T-helper 17 cell (primary cell): Measurements from ENCODE around the gene NSUN6. TPM values are rescaled to one million over a fixed set of nuclear protein-coding genes. Genes with fewer than 3 reads are reported as not detected.
"Not testable (repeated sequence)": the region's sequence is repeated elsewhere in the genome, so short reads cannot be mapped to it uniquely, and the experiment has no call there.

Experiments used
- ATAC-seq: fragments of 150-1000 bp; cut with Tn5 transposase; 2 replicates; pipeline ENCODE4 v1.10.0; 2021; ENCODE audit warnings: mild to moderate bottlenecking, moderate library complexity
- DNase-seq, 3 donors: peaks; one replicate each; pipeline versions ENCODE4 v3.0.0 to v3.0.0-alpha.2; 2020 to 2021
- H3K9me3 ChIP-seq: one replicate; pipeline ENCODE4 v1.7.0; 2013; ENCODE audit warnings: low read length, mild to moderate bottlenecking; ENCODE audit not compliant: control insufficient read depth, poor library complexity, severe bottlenecking
- H3K27ac Mint-ChIP-seq: one replicate; pipeline ENCODE4 v1.8.0; 2022; ENCODE audit warnings: mild to moderate bottlenecking, moderate library complexity, mixed read lengths
- H3K27me3 Mint-ChIP-seq: one replicate; pipeline ENCODE4 v1.8.0; 2022; ENCODE audit warnings: mixed read lengths
- H3K36me3 Mint-ChIP-seq: one replicate; pipeline ENCODE4 v1.8.0; 2022; ENCODE audit warnings: low read depth, mixed read lengths
- H3K4me1 Mint-ChIP-seq: one replicate; pipeline ENCODE4 v1.8.0; 2022; ENCODE audit warnings: mild to moderate bottlenecking, mixed read lengths
- H3K4me3 Mint-ChIP-seq: one replicate; pipeline ENCODE4 v1.8.0; 2022; ENCODE audit warnings: mild to moderate bottlenecking, moderate library complexity, mixed read lengths
- total RNA-seq, 4 donors: library from RNA in 2 of 4; stranded (reverse) in 2 of 4; gene quantifications; one replicate each; pipeline ENCODE4 v1.2.3 and lab custom pipeline; 2022 to 2026

The NSUN6 gene
- total RNA-seq, 2 donors from 2014 or later = 22.2 to 36.9 TPM

DNA sequence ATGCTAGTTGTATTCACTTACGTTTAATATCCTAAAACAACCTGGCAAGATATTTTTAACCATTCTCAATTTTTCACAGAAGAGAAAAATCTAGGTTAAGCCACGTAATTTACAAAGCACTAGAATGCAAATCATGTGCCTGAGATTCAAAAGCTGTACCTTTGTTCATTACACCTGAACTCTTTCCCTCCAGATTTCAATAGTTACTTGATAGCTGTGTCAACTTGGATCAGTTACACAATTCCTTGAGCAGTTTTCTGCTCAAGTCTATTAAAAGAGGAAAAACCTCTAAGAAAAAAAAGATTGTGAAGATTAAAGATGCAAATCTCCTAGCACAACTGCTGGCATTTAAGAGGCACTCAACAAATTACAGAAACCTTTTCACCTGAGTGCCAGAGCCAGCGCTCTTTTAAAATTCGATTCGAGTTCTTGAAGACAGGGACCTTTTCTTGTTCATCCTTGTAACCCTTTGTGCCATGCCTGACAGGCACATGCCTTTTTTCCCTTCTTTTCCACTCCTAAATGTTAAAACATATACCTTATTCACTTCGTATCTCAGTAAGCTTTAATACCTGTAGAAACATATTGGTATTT lies 886 bp downstream of the NSUN6 start:
- Mint-ChIP-seq H3K36me3 (peaks cover 3% of the 10 kb centered on the region), H3K4me1 (peaks cover 19% of the 10 kb centered on the region), H3K4me3 (peak overlapping the region; percentile 91), H3K27me3 (no peaks in the 10 kb centered on the region), H3K27ac (peak overlapping the region; percentile 97)
- DNase-seq (no peak), ATAC-seq (no peak)
- H3K9me3 ChIP-seq = no peaks in the 10 kb centered on the region

DNA sequence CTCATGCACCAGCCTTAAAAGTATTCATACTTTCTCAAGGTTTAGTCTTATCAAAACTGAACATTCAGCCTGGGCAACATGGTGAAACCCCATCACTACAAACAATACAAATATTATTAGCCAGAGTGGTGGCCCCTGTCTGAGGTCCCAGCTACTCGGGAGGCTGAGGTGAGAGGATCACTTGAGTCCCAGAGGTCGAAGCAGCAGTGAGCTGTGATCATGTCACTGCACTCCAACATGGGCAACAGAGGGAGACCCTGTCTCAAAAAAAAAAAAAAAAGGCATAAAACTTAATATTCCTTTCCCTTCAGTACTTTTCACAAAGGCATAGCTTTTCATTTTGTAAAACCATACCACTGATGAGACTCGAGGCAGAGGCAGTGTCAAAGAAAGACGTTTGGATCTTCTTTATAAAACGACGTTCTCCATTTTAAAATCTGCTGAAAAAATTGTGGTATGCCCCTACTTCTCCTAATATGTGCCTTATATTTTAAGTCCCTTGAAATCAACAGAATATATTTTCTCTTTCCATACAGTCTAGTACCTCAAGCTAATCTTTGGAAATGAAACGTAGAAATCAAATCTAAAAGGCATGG lies 1.9 kb downstream of the NSUN6 start:
- Mint-ChIP-seq H3K27ac (peak overlapping the region; percentile 97), H3K4me1 (peaks cover 19% of the 10 kb centered on the region), H3K4me3 (peak overlapping the region; percentile 91), H3K27me3 (no peaks in the 10 kb centered on the region), H3K36me3 (peaks cover 3% of the 10 kb centered on the region)
- DNase-seq (no peak), ATAC-seq (no peak)
- H3K9me3 ChIP-seq = no peaks in the 10 kb centered on the region

DNA sequence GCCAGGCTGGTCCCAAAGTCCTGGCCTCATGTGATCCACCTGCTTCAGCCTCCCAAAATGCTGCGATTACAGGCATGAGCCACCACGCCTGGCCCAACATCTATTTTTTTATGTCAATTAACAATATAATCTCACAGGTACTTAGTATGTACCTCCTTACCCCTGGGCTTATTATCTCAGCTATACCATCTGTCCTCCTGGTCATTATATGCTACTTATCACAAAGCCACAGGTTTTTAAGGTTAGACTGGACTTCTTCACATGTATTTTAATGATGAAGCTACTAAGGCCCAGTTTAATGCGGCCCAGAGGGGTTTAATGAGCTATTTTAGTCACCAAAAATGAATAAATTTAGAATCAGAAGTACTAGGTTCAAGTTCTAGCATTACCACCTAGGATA lies 3.4 kb downstream of the NSUN6 start:
- H3K27me3 Mint-ChIP-seq = no peaks in the 10 kb centered on the region
- H3K4me3 Mint-ChIP-seq = no peak overlapping the region
- DNase-seq (no peak), ATAC-seq (no peak)
- H3K4me1 Mint-ChIP-seq = peaks cover 27% of the 10 kb centered on the region
- no peak overlapping the region for H3K27ac Mint-ChIP-seq
- H3K36me3 Mint-ChIP-seq = no peaks in the 10 kb centered on the region
- H3K9me3 ChIP-seq = no peaks in the 10 kb centered on the region

DNA sequence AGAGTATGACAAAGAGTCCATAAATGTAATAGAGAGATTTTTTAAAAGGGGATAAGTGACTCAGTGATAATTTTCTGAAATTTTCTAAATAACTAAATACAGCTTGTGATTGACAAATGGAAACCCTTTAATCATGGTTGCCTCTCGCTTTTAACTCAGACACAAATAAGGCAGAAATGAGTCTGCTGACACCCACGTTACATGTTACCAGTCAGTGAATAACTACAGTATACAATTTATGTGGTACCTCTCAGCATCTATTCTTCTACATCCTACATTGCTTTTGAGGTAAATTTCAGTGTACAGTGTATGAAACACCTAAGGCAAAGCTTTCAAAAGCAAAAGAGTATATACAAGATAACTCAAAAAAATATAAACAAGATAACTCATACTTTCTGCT lies 4.2 kb downstream of the NSUN6 start:
- H3K27ac Mint-ChIP-seq = no peak overlapping the region
- H3K27me3 Mint-ChIP-seq = no peaks in the 10 kb centered on the region
- ATAC-seq (no peak), DNase-seq (no peak)
- H3K9me3 ChIP-seq = no peaks in the 10 kb centered on the region
- H3K4me3 Mint-ChIP-seq = no peak overlapping the region
- no peaks in the 10 kb centered on the region for H3K36me3 Mint-ChIP-seq
- H3K4me1 Mint-ChIP-seq = peaks cover 27% of the 10 kb centered on the region

DNA sequence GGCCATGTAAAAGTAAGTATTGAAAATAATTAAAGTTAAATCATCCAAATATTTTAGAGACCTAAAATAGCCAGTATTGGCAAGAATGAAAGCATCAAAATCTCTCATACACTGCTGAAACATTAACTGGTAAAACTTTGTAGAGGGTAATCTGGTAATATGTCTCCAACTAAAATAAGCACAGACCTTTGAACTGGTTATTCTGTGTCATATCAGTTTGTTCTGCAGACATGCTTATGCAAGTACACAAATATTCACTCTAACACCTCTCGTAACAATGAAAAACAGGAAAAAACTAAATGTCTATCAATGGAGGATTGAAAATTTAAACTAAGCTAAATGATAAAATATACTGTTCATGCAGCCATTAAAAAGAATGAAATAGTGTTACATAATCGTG lies 11.7 kb downstream of the NSUN6 start:
- peaks cover 11% of the 10 kb centered on the region for H3K4me1 Mint-ChIP-seq
- DNase-seq, H3K27me3 Mint-ChIP-seq, H3K4me3 Mint-ChIP-seq, H3K27ac Mint-ChIP-seq, H3K36me3 Mint-ChIP-seq, ATAC-seq, H3K9me3 ChIP-seq: not testable (repeated sequence)

DNA sequence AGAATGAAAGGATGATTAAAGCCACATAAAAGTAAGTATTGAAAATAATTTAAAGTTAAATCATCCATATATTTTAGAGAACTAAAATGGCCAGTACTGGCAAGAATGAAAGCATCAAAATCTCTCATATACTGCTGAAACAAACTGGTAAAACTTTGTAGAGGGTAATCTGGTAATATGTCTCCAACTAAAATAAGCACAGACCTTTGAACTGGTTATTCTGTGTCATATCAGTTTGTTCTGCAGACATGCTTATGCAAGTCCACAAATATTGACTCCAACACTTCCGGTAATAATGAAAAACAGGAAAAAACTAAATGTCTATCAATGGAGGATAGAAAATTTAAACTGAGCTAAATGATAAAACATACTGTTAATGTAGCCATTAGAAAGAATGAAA lies 14.0 kb downstream of the NSUN6 start:
- not testable (repeated sequence) for H3K9me3 ChIP-seq, H3K4me1 Mint-ChIP-seq, ATAC-seq, DNase-seq, H3K4me3 Mint-ChIP-seq, H3K36me3 Mint-ChIP-seq, H3K27me3 Mint-ChIP-seq
- H3K27ac Mint-ChIP-seq = peak overlapping the region; percentile 70

DNA sequence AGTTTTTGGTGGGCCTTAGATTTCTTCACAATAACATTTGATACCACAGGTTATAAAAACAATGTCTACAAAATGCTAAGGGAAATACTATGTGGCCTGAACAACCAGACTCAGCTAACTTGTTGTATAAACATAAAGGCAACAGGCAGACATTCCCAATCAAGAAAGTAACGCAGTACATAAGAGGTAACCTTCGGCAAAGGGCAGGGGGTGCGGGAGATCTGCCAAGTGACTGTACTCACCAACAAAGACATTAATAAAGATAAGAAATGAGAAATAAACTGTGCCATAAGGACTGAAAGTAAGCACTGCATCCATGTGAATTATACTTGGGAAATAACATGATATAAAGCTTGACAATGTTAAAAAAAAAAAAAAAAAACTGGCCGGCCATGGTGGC lies 15.4 kb downstream of the NSUN6 start:
- no peaks in the 10 kb centered on the region for H3K9me3 ChIP-seq
- DNase-seq (no peak), ATAC-seq (no peak)
- H3K27ac Mint-ChIP-seq = peak overlapping the region; percentile 39
- no peaks in the 10 kb centered on the region for H3K27me3 Mint-ChIP-seq
- H3K4me3 Mint-ChIP-seq = no peak overlapping the region
- peaks cover 2% of the 10 kb centered on the region for H3K4me1 Mint-ChIP-seq
- no peaks in the 10 kb centered on the region for H3K36me3 Mint-ChIP-seq

DNA sequence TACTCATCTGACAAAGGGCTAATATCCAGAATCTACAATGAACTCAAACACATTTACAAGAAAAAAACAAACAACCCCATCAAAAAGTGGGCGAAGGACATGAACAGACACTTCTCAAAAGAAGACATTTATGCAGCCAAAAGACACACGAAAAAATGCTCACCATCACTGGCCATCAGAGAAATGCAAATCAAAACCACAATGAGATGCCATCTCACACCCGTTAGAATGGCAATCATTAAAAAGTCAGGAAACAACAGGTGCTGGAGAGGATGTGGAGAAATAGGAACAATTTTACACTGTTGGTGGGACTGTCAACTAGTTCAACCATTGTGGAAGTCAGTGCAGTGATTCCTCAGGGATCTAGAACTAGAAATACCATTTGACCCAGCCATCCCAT lies 18.9 kb downstream of the NSUN6 start:
- H3K4me1 Mint-ChIP-seq, DNase-seq, H3K27me3 Mint-ChIP-seq, H3K36me3 Mint-ChIP-seq, H3K27ac Mint-ChIP-seq, H3K4me3 Mint-ChIP-seq, ATAC-seq, H3K9me3 ChIP-seq: not testable (repeated sequence)

DNA sequence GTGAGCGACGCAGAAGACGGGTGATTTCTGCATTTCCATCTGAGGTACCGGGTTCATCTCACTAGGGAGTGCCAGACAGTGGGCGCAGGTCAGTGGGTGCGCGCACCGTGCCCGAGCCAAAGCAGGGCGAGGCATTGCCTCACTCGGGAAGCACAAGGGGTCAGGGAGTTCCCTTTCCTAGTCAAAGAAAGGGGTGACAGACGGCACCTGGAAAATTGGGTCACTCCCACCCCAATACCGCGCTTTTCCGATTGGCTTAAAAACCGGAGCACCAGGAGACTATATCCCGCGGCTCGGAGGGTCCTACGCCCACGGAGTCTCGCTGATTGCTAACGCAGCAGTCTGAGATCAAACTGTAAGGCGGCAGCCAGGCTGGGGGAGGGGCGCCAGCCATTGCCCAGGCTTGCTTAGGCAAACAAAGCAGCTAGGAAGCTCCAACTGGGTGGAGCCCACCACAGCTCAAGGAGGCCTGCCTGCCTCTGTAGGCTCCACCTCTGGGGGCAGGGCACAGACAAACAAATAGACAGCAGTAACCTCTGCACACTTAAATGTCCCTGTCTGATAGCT lies 23.9 kb downstream of the NSUN6 start:
- not testable (repeated sequence) for H3K27me3 Mint-ChIP-seq, H3K4me1 Mint-ChIP-seq, H3K9me3 ChIP-seq, H3K36me3 Mint-ChIP-seq, ATAC-seq
- peak overlapping the region; percentile 79 for H3K27ac Mint-ChIP-seq
- DNase-seq = peak; percentile 43 to 53 (median 50)
- peak overlapping the region; percentile 85 for H3K4me3 Mint-ChIP-seq

DNA sequence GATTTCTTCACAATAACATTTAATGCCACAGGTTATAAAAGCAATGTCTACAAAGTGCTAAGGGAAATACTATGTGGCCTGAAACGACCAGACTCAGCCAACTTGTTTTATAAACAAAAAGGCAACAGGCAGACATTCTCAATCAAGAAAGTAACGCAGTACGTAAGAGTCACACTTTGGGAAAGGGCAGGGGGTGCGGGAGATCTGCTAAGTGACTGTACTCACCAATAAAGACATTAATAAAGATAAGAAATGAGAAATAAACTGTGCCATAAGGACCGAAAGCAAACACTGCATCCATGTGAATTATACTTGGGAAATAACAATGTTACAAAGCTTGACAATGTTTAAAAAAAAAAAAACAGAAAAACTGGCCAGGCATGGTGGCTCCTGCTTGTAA lies 25.5 kb downstream of the NSUN6 start:
- H3K36me3 Mint-ChIP-seq = peaks cover 4% of the 10 kb centered on the region
- H3K27me3 Mint-ChIP-seq = no peaks in the 10 kb centered on the region
- DNase-seq = no peak
- peaks cover 2% of the 10 kb centered on the region for H3K4me1 Mint-ChIP-seq
- ATAC-seq = no peak
- no peak overlapping the region for H3K27ac Mint-ChIP-seq
- H3K4me3 Mint-ChIP-seq = no peak overlapping the region
- no peaks in the 10 kb centered on the region for H3K9me3 ChIP-seq

DNA sequence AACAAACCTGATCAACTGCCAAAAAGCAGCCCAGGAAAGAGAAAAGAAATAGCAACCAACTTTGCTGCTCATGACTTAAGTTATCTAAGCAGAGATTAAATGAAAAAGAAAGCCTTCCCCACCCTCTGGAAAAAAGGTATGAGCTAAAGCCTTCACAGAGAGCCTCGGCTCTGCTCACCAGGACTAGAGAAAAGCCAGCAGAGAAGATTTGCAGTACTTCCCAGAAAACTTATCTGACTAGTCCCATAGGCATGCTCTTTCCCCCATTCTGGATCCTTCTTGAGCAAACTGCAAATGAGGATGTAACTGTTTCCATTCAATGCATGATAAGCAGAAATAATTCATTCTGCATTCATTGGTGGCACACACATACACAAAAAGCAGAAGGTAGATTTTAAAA lies 27.7 kb downstream of the NSUN6 start:
- not testable (repeated sequence) for H3K27me3 Mint-ChIP-seq, H3K4me3 Mint-ChIP-seq, DNase-seq, H3K4me1 Mint-ChIP-seq, H3K9me3 ChIP-seq, ATAC-seq
- Mint-ChIP-seq H3K27ac (peak overlapping the region; percentile 29), H3K36me3 (peaks cover 12% of the 10 kb centered on the region)

DNA sequence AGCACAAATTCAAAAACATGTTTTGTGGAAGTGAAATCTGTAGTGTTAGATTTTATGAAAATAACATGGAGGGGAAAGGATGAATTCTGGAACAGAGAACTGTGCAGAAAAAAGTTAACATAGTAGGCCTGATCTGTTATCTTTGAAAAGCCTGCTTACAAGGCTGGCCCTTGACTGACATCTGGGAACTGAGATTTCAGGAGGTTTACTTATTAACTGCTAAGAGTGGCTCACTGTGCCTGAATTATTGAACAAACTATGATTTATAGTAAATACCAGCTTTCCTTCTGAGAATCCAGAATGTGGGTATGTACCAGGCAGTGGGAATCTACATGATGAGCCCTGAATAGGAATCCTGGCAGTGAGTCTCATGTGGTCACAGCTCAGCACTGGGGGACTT lies 30.5 kb downstream of the NSUN6 start:
- no peak overlapping the region for H3K4me3 Mint-ChIP-seq
- no peaks in the 10 kb centered on the region for H3K27me3 Mint-ChIP-seq
- H3K4me1 Mint-ChIP-seq = peaks cover 3% of the 10 kb centered on the region
- no peak for ATAC-seq
- no peaks in the 10 kb centered on the region for H3K9me3 ChIP-seq
- no peak for DNase-seq
- peaks cover 10% of the 10 kb centered on the region for H3K36me3 Mint-ChIP-seq
- H3K27ac Mint-ChIP-seq = no peak overlapping the region

DNA sequence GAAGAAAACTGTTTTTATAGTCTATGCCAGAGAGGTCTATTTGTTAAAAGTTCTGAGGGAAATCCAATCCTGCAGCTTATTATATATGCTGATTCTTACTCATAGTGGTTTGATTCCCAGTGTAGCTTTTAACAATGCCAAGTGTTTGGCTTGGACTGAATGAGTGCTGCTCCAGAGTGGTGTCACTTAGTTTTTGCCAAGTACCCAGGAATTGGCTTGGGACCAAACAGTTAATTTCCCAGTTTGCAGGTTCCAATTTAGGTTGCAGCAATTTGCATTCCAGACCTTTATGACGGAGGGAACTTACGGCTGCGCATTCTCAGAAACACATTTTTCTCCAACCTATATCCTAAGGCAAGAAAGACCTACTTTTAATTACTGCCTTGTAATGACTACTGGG lies 32.4 kb downstream of the NSUN6 start:
- H3K4me1 Mint-ChIP-seq = peaks cover 3% of the 10 kb centered on the region
- no peak for DNase-seq
- H3K27me3 Mint-ChIP-seq = no peaks in the 10 kb centered on the region
- no peaks in the 10 kb centered on the region for H3K9me3 ChIP-seq
- H3K27ac Mint-ChIP-seq = no peak overlapping the region
- no peak for ATAC-seq
- H3K4me3 Mint-ChIP-seq = no peak overlapping the region
- H3K36me3 Mint-ChIP-seq = peaks cover 10% of the 10 kb centered on the region

DNA sequence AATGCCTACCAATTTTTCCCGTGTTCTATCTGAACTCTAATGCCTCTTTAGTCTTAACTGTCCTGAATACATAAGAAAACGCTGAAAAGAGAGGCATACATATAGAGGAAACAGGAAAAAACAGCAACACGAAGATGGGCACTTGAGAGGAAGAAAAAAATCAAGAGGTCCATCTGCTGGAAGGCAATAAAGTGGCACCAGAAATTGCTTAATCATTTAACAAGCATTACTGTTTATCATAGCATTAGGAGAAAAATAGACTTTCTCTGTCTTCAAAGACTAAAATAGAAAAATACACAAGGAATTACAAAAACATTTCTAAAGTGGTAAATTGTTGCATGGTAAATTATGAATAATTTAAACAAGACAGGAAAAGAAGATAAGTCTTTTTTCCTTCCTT lies 35.0 kb downstream of the NSUN6 start:
- H3K9me3 ChIP-seq = no peaks in the 10 kb centered on the region
- DNase-seq (no peak), ATAC-seq (no peak)
- H3K36me3 Mint-ChIP-seq = peaks cover 14% of the 10 kb centered on the region
- H3K27ac Mint-ChIP-seq = no peak overlapping the region
- H3K27me3 Mint-ChIP-seq = no peaks in the 10 kb centered on the region
- H3K4me1 Mint-ChIP-seq = peaks cover 3% of the 10 kb centered on the region
- H3K4me3 Mint-ChIP-seq = no peak overlapping the region
